ACHN (cell line): ENCODE measurements around the gene PCID2.
"Not testable (repeated sequence)": the region's sequence is repeated elsewhere in the genome, so short reads cannot be mapped to it uniquely, and the experiment has no call there.

Experiments used
- DNase-seq: peaks from one replicate; pipeline ENCODE4 v3.0.0-alpha.2; 2015
- in situ Hi-C: cut with HindIII; loops from 2 replicates; pipeline ENCODE4 v1.10.0; 2017; ENCODE audit warnings: low sequenced_read_pairs, low pct_ligation_motif_present, low pct_unique_long_range_greater_than_20kb

Gene PCID2

GRCh38 chr13:113208421-113209335 lies at the start of gene PCID2:
Gene PCID2, minus strand, starts transcription at chr13:113208669. Its CDS starts 35 bp downstream, at chr13:113208634.
- in situ Hi-C loops: no loop called here
- DNase-seq: peak; percentile 88

GRCh38 chr13:113257908-113258307 lies 49.4 kb upstream of the PCID2 start:
- DNase-seq, in situ Hi-C loops: not testable (repeated sequence)

- in situ Hi-C loops: no loop called here
- DNase-seq: no peak
Observed at GRCh38 chr13:113252516-113253095, 44.1 kb upstream of the PCID2 start.

- in situ Hi-C loops: no loop called here
- DNase-seq: peak; percentile 29
Observed at GRCh38 chr13:113245849-113246796, 37.7 kb upstream of the PCID2 start.

- DNase-seq: no peak
- in situ Hi-C loops: no loop called here
Observed at GRCh38 chr13:113243847-113244246, 35.4 kb upstream of the PCID2 start.

- DNase-seq, in situ Hi-C loops: not testable (repeated sequence)
Observed at GRCh38 chr13:113241623-113242022, 33.2 kb upstream of the PCID2 start.

- no peak for DNase-seq
- in situ Hi-C loops: no loop called here
Observed at GRCh38 chr13:113239986-113240385, 31.5 kb upstream of the PCID2 start.

GRCh38 chr13:113239357-113239756 lies 30.9 kb upstream of the PCID2 start:
- DNase-seq: no peak
- in situ Hi-C loops: no loop called here

- no peak for DNase-seq
- in situ Hi-C loops: no loop called here
Observed at GRCh38 chr13:113238536-113238935, 30.1 kb upstream of the PCID2 start.

GRCh38 chr13:113233101-113233500 lies 24.6 kb upstream of the PCID2 start:
- in situ Hi-C loops: no loop called here
- no peak for DNase-seq

GRCh38 chr13:113232208-113233003 lies 23.9 kb upstream of the PCID2 start:
- in situ Hi-C loops: no loop called here

GRCh38 chr13:113231306-113232207 lies 23.1 kb upstream of the PCID2 start:
- DNase-seq: no peak
- in situ Hi-C loops: no loop called here

More at GRCh38 chr13:113232208-113233003, 23.9 kb upstream of the PCID2 start:
- DNase-seq: no peak

DNA sequence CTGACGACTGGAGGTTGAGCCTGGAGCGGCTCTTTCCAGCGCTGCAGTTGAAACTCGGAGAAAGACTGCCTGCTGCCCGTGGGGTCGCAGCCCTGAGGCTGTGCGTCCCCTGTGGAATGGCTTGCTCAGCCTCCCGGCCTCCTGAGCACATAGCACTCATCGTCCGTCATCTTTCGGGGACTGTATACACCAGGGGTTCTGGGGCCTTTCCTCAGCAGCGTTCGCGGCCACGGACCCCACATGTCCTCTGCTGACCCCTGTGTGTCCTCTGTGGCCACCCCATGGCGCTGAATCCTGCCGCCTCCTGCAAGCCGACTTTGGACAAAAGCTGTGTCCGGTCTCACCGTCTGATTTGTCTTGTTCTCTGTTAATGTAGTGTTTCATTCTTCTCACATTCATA lies 21.3 kb upstream of the PCID2 start:
- in situ Hi-C loops: no loop called here
- no peak for DNase-seq

DNA sequence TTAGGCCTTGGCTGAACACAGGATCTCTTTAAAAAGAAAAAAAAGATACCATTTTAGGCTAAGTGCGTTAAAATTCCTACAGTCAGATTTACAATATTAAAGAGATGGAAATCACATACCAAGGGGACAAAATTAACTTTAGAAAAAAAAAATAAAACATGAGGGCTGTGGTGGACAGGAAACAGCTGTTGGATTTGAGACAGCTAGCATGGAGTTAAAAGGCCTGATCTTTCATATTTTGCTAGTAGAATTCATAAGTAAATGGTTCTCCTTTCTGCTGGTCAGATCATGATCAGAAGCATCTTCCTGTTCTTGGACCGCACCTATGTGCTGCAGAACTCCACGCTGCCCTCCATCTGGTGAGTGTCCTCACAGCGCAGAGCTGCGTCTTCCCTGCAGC lies 20.7 kb upstream of the PCID2 start:
- DNase-seq: no peak
- in situ Hi-C loops: no loop called here

DNA sequence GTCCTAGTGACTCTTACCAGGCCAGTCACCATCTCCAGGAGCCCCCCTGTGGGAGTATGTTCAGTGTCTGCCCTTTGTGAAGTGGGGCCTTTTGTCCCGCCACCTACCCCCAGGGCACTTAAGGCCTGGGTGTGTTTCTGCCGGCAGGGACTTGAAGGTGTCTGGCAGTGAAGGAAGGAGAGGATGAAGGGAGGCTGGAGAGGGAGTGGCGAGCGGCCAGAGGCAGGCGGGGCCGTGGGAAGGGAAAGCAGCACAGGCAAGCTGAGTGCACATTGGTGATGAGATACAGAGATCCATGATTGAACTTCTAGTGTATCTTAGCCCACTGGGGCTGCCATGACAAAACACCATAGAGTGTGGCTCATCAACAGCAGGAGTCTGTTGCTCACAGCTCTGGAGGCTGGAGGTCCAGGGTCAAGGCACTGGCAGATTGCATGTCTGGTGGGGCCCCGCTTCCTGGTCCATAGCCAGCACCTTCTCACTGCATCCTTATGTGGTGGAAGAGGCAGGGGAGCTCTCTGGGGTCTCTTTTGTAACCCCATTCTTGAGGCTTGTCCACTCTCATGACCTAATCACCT lies 18.5 kb upstream of the PCID2 start:
- DNase-seq: no peak
- in situ Hi-C loops: no loop called here

- in situ Hi-C loops: no loop called here
- no peak for DNase-seq
Observed at GRCh38 chr13:113225515-113225914, 17.0 kb upstream of the PCID2 start.

GRCh38 chr13:113224486-113224885 lies 16.0 kb upstream of the PCID2 start:
- in situ Hi-C loops: no loop called here
- DNase-seq: no peak
